ENCODE data around the gene PLCD4. TPM values are rescaled to one million over a fixed set of nuclear protein-coding genes. Genes with fewer than 3 reads are reported as not detected.

The PLCD4 gene
- total and polyA plus RNA-seq, 2 of the 8 experiments (the other 6 are each of a cell fraction or from before 2014, with no cell fraction given): 0.21 to 0.50 TPM

- H2AFZ ChIP-seq (ENCODE audit: low read length): no peak overlapping the region
- no peak overlapping the region for H2BK5ac ChIP-seq (ENCODE audit: low read depth, low read length)
- ChIA-PET CTCF (ENCODE audit: partially characterized antibody) (interaction anchor here (0.9 to 1.2 kb wide), 3 partner anchors 9 to 38 kb away, joined by 3 to 6 read pairs (median 3); partner anchors contain the start of genes BCS1L and ZNF142), POLR2A (ENCODE audit: partially characterized antibody) (interaction anchor here (0.8 kb wide), 1 partner anchor 17 kb away, joined by 5 read pairs; no protein-coding TSS in a partner anchor)
- no peaks in the 10 kb centered on the region for H3K27me3 ChIP-seq (replicated peaks in 1 of 4; ENCODE audit: control insufficient read depth in 3 of 4, extremely low read depth in 1 of 4, insufficient read depth in 3 of 4, low read length in 3 of 4)
- H3K9ac ChIP-seq (replicated peaks in 1 of 4; ENCODE audit: extremely low read depth in 1 of 4, low read depth in 3 of 4, low read length in 3 of 4): no peak overlapping the region
- H2BK15ac ChIP-seq (ENCODE audit: low read length): no peak overlapping the region
- H3K23me2 ChIP-seq (ENCODE audit: low read depth, low read length): no peaks in the 10 kb centered on the region
- no peaks in the 10 kb centered on the region for H4K20me1 ChIP-seq (replicated peaks in 1 of 2; ENCODE audit: control insufficient read depth in 1 of 2, insufficient read depth in 2 of 2, low read length in 2 of 2)
- H3K9me3 ChIP-seq (ENCODE audit: insufficient read depth in 2 of 2, low read depth in 1 of 2, low read length in 1 of 2): no peaks in the 10 kb centered on the region
- no peak overlapping the region for H3K23ac ChIP-seq (ENCODE audit: insufficient read length)
- no peak overlapping the region for H3K18ac ChIP-seq (ENCODE audit: extremely low read depth, low read length)
- no peak overlapping the region for H2BK20ac ChIP-seq (ENCODE audit: low read length)
- no peak overlapping the region for H3K27ac ChIP-seq (ENCODE audit: low read depth, low read length)
- H2BK120ac ChIP-seq (replicated peaks; ENCODE audit: low read depth, low read length): no peak overlapping the region
- no peaks in the 10 kb centered on the region for H3K79me1 ChIP-seq (ENCODE audit: low read depth, low read length)
- H3K56ac ChIP-seq (replicated peaks; ENCODE audit: insufficient read length, low read depth, low read length): no peak overlapping the region
- 76% methylated on average over 7 of the region's 7 CpGs; no CpG with 5 or more reads in 1 of the 2 experiments for WGBS, 2 experiments (ENCODE audit: extremely low coverage in 1 of 2, insufficient coverage in 1 of 2, insufficient read length in 1 of 2, insufficient replicate concordance in 2 of 2, low coverage in 1 of 2, low lambda C conversion rate in 2 of 2, missing lambda C conversion rate in 1 of 2)
- H2AK5ac ChIP-seq (ENCODE audit: low read depth, low read length): no peak overlapping the region
- H3K4me1 ChIP-seq (replicated peaks in 1 of 4; ENCODE audit: control insufficient read depth in 3 of 4, insufficient read depth in 4 of 4, low read length in 3 of 4): no peaks in the 10 kb centered on the region; a peak in 1 of 7 replicates
- no peaks in the 10 kb centered on the region for H3K36me3 ChIP-seq (ENCODE audit: control insufficient read depth in 2 of 4, insufficient read depth in 4 of 4, low read length in 3 of 4)
- FAIRE-seq (no peak), DNase-seq (ENCODE audit: low read depth in 1 of 2, low spot score in 2 of 2) (no peak)
- no peak overlapping the region for H3K14ac ChIP-seq (ENCODE audit: insufficient read length)
- H3K79me2 ChIP-seq (ENCODE audit: control insufficient read depth in 1 of 2, insufficient read depth in 2 of 2, low read length in 2 of 2): no peaks in the 10 kb centered on the region
- no peak overlapping the region for H3K4me3 ChIP-seq (ENCODE audit: extremely low read depth in 1 of 4, insufficient read depth in 2 of 4, low read depth in 3 of 4, low read length in 4 of 4)
- no peak overlapping the region for H3K4ac ChIP-seq (replicated peaks; ENCODE audit: insufficient read length, low read depth, low read length)
- no peak overlapping the region for H2BK12ac ChIP-seq (ENCODE audit: low read depth, low read length)
- H4K8ac ChIP-seq (ENCODE audit: extremely low read depth, insufficient read depth, low read length): no peak overlapping the region
- no peak overlapping the region for H4K5ac ChIP-seq (ENCODE audit: insufficient read length, low read depth, low read length)
- H3K4me2 ChIP-seq (ENCODE audit: insufficient read depth in 1 of 2, low read depth in 2 of 2, low read length in 2 of 2): no peak overlapping the region
- no peak overlapping the region for H4K91ac ChIP-seq (replicated peaks; ENCODE audit: insufficient read length, low read length)
- TF ChIP-seq RAD21 (IDR thresholded peaks at IDR 0.05 in 1 of 2, conservative IDR thresholded peaks at IDR 0.05 in 1 of 2; ENCODE audit: low read depth in 2 of 2, low read length in 2 of 2) (no peak), CTCF (IDR thresholded peaks at IDR 0.05; ENCODE audit: control extremely low read depth in 1 of 3, insufficient read depth in 1 of 3, low read depth in 1 of 3, low read length in 3 of 3) (no peak), SIX5 (IDR thresholded peaks at IDR 0.05; ENCODE audit: low read depth, low read length) (no peak), KDM4A (IDR thresholded peaks at IDR 0.05; ENCODE audit: low read depth, low read length, severe bottlenecking) (no peak), SUZ12 (IDR thresholded peaks at IDR 0.05; ENCODE audit: low read length) (no peak)
These were observed 13.3 kb downstream of the PLCD4 start for GRCh38 chr2:218621007-218621406.
